Right ventricle myocardium inferior (tissue), 1 donor: ENCODE data around the gene WASHC2A. TPM values are rescaled to one million over a fixed set of nuclear protein-coding genes. Genes with fewer than 3 reads are reported as not detected.
A peak's percentile ranks its signal among the peaks of the same experiment; 100 is the strongest.
"Not testable (repeated sequence)": the region's sequence is repeated elsewhere in the genome, so short reads cannot be mapped to it uniquely, and the experiment has no call there.

Source experiments
- ATAC-seq: fragments of 200-7000 bp; cut with Tn5 transposase; one replicate; pipeline ENCODE4 v1.9.1; 2020; ENCODE audit warnings: mild to moderate bottlenecking, moderate library complexity
- DNase-seq: peaks from one replicate; pipeline ENCODE4 v3.0.0; 2021; ENCODE audit errors: missing footprints
- intact Hi-C: fragments of 100-400 bp; cut with DNase I; formaldehyde crosslinking; loops from one replicate; pipeline ENCODE4 v1.11.0; 2022
- total RNA-seq: library from RNA; stranded (reverse); fragmentation: NEBNext Ultra II Directional; extraction: Animal tissue kit (Norgen Biotek cat#: 25700); gene quantifications from one replicate; pipeline ENCODE4 v1.2.1, GENCODE V29; 2021
- donor health status: DM: no; HTN: yes; CAD: no; lungs with severe emphysema.

Gene WASHC2A
- total RNA-seq, 1 donor from 2014 or later: 41.4 TPM

- ATAC-seq, DNase-seq, intact Hi-C loops: not testable (repeated sequence)
These were observed 63.7 kb downstream of the WASHC2A start for GRCh38 chr10:50131245-50131965.

- intact Hi-C loops, ATAC-seq, DNase-seq: not testable (repeated sequence)
These were observed 64.6 kb downstream of the WASHC2A start for GRCh38 chr10:50132322-50132721.

GRCh38 chr10:50132841-50133240 is 65.1 kb downstream of the WASHC2A start:
- ATAC-seq, intact Hi-C loops, DNase-seq: not testable (repeated sequence)

DNA sequence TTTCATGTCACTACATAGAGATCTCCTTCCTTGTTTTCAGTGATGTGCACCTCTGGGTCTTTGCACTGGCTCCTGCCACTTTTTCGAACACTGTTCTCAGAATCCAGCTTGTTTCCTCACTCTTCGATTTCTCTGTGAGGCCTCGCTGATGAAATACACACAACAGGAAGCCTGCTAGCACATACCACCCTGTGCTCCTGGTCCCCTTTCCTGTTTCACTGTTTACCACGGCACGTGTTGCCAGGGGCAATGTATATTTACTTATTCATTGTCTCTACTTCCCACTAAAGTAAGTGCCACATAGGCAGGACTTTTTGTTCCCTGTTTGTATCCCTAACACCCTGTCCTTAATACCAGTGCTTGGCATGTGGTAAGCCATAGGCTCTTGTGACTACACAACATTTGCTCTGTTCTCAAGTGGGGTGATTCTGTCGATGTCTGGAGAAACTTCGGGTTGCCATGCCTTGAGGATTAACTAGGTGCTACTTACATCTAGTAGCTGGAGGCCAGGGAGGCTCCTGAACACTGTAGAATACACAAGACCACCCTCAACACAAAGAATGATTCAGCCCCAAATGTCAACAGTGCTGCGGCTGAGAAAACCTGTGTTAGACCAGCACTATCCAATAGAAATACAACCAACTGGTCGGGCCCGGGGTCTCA is 75.9 kb downstream of the WASHC2A start:
- intact Hi-C loops, ATAC-seq, DNase-seq: not testable (repeated sequence)

GRCh38 chr10:50145575-50145974 is 77.8 kb downstream of the WASHC2A start:
- ATAC-seq, DNase-seq, intact Hi-C loops: not testable (repeated sequence)

DNA sequence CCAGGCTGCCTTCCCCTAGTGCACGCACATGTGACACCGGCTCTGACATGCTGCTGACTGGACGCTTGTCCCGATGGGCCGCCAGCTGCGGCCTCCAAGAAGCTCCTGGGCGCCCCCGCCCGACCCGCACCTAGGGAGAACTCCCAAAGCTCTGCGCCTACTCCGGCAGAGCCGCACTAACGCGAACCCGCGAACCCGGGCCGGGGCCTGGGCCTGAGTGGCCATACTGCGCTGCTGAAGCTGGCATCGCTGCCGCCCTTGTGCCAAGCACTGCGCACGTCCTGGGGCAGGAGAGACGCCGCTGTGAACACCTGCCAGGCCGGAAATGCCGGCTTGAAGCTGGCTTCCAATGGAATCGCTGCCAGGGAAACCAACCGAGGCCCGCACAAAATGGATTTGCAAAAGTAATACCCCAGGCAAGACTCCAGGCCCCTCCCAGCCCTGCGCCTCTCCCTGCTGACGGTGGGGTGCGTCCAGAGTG is 85.1 kb downstream of the WASHC2A start:
- intact Hi-C loops: no loop called here
- peak; percentile 63 for DNase-seq
- ATAC-seq: peak; percentile 37

GRCh38 chr10:50157868-50158267 is 90.1 kb downstream of the WASHC2A start:
- DNase-seq, intact Hi-C loops, ATAC-seq: not testable (repeated sequence)

DNA sequence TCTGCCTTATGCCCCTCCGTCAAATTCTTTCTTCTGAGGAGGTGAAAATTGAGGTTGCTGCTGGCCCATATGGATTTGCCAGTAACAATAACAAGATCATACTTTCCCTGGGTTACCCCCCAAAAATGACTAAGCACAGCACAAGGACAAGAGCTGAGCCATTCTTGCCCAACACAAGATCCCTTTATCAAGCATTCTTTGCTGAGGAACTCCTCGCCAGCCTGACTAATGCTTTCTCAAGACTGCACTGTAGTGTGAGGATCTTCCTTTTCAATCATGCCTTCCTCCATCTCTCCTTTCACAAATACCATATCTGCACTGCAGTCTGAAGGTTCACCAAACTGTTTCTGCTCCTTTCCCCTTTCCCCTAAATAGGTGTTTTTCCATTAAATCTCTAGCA is 92.1 kb downstream of the WASHC2A start:
- DNase-seq, ATAC-seq, intact Hi-C loops: not testable (repeated sequence)

DNA sequence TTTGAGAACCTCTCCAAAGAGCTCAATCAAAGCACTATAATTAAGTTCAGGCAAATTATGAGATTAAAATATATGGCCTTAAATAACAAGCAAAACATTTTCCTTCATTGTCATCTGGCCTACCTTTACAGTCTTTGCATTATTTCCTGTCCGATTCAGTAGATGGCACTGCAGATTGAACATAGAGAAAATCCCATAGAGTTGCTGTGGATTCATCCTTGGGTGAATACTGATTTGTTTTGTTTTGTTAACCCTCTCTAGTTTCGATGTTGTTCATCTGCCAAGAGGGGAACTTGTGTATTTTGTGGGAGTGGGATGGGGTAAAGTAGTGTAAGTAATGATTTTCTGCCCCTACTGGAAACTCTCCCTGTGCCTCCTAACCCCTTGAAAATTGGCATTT is 97.3 kb downstream of the WASHC2A start:
- intact Hi-C loops, ATAC-seq, DNase-seq: not testable (repeated sequence)

- DNase-seq, intact Hi-C loops, ATAC-seq: not testable (repeated sequence)
These were observed 100.1 kb downstream of the WASHC2A start for GRCh38 chr10:50167833-50168232.

DNA sequence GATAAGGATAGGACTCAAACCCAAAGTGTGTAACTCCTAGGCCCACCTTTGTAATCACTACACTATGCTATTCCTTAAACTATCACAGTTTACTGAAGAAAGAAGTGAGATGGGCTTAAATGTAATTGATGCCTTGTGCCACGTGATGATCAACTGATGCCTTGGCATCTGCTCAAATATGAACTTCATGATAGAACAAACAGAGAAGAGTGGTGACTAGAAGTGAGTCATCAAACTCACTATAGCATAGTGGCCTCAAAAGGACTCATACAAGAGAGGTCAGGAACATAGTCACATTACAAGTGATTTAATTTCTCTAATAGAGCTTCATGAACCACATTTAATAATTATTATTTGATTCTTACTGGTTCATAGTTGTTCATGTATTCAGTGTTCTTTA is 101.8 kb downstream of the WASHC2A start:
- ATAC-seq, intact Hi-C loops: not testable (repeated sequence)

GRCh38 chr10:50174788-50175525 is 107.2 kb downstream of the WASHC2A start:
- ATAC-seq, DNase-seq, intact Hi-C loops: not testable (repeated sequence)

More for the DNA sequence above, 101.8 kb downstream of the WASHC2A start:
- DNase-seq: not testable (repeated sequence)

Other genes with a start within 250 kb of the WASHC2A start
- gene PARG, start 125.9 kb upstream of the WASHC2A start, total RNA-seq: 20.4 TPM
- gene TIMM23B, start 125.9 kb upstream of the WASHC2A start, total RNA-seq: 13.6 TPM
- gene AGAP6, start 79.5 kb upstream of the WASHC2A start, total RNA-seq: 2.8 TPM
- 2.0 TPM for gene ASAH2, start 183.6 kb downstream of the WASHC2A start, total RNA-seq